Cerebellar cortex (tissue), 1 donor: ENCODE results near the gene ZNF423.
A peak's percentile ranks its signal among the peaks of the same experiment; 100 is the strongest.
"Not testable (repeated sequence)": the region's sequence is repeated elsewhere in the genome, so short reads cannot be mapped to it uniquely, and the experiment has no call there.

Experiments used
- DNase-seq: peaks from one replicate; pipeline ENCODE4 v3.0.0-alpha.2; 2015; ENCODE audit warnings: low spot score

Gene ZNF423

GRCh38 chr16:49510141-49510540 lies 345.8 kb downstream of the ZNF423 start:
- no peak for DNase-seq

DNA sequence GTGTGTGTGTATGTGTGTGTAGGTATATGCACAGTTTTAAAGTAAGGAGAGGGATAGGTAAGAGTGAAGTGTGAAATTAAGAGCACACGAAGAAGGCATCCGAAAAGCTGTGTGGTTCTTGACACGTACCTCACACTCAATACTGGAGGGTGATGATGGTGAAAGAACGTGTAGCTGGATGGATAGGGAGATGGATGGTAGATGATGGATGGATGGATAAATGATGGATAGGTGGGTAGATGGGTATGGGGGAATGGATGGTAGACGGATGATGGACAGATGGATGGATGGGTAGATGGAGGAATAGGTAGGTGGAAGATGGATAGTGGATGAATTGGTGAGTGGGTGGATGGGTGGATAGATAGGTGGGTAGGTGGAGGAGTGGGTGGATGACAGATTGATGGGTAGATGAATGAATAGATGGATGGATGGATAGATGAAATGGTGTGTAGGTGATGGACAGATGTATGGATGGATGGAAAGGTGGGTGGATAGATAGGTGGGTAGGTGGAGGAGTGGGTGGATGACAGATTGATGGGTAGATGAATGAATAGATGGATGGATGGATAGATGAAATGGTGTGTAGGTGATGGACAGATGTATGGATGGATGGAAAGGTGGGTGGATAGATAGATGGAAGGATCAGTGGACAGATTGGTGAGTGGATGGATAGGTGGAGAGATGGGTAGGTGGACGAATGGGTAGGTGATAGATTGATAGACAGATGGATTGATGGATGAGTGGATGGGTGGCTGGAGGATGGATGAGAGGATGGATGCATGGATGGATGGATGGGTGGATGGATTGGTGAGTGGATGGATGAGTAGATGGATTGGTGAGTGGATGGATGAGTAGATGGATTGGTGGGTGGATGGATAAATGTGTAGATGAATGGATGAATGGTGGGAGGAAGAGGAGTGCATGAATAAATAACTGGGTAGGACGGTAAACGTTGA lies 349.6 kb downstream of the ZNF423 start:
- DNase-seq = not testable (repeated sequence)

DNA sequence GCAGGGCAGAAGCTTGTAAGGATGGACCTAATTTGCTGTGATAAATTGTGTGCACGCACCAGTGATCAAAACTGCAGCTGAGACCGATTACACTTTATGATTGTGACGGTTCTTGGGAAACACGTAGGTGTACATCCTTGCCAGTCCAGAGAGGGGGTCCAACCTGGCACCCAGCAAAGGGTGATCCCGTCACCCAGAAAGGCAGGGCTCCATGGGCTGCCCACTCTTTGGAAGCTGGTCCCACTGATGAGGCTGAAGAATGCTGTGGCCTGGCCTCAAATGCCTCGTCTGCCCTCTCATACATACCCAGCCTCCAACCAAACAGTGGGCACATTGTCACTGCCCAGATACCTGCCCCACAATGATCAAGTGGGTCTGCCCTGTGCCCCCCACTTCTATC lies 350.4 kb downstream of the ZNF423 start:
- no peak for DNase-seq

DNA sequence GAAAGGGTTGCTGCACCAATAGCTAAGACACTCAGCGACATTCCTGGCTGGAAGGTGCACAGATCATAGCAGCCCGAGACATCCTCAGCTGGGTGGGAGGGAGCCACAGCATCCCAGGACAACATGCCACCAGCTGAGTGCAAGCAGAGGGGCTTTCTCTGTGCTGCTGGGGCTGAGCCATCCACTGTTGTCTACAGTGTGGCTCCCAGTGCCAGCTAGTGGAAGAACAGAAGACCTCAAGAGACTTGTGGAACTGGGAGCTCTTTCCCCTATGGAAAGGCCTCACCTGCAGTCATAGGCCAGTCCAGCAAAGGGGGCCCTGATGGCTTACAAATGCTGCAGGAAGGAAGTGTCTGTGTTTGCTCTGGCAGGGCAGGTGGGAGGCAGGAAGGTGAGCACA lies 351.3 kb downstream of the ZNF423 start:
- DNase-seq = no peak

GRCh38 chr16:49504023-49504364 lies 351.9 kb downstream of the ZNF423 start:
- DNase-seq = no peak

DNA sequence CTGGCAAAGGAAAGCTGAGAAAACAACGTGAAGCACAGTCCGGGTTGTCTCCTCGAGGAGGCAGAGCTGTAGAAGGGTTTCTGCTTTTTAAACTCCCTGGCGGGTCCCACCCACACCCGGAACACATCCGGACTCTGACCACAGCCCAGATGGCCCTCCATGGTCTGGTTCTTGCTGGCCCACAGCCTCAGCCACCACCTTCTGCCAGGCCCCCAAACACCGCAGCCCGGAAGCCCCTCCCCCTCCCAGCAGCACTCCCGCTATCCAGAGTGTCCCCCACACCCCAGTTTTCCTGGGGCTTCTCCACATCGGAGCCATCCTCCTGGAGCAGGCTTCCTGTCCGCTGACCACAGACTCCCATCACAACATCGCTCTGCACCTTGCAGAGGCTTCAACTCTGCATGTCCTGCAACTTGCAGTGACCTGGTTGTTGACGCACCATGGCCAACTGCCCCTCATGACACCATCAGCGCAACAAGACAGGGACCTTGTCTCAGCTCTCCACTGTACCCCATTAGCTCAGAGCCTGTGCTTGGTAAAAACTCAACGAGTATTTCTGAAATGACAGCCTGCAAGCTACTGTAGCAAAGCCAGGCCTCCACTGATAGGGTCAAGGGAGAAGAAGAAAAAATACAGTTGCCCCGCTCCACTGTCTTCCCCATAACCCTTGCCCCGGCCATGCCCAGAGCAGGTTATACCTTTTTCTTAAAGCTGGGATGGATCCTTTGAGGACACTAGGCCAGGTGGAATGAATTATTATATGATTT lies 352.5 kb downstream of the ZNF423 start:
- no peak for DNase-seq

GRCh38 chr16:49502136-49502881 lies 353.6 kb downstream of the ZNF423 start:
- no peak for DNase-seq

- DNase-seq = no peak
Measured at GRCh38 chr16:49499869-49500610, 355.9 kb downstream of the ZNF423 start.

DNA sequence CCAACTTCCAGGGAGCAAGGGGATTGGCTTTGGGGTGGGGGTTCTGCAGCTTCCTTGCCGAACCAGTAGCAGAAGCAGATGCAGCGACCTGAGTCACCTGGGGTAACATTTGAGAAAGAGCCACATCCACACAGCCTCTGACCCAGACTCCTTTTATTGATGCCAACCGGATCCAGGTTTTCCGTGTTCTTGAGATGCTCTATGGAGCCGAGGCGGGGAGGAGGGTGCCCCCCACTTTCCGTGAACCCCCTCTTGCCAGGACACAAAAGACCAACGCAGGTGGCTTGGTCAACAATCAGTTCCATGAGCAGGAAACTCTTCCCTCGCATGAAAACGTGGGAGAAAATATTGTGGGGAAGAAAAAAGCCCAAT lies 356.5 kb downstream of the ZNF423 start:
- no peak for DNase-seq

DNA sequence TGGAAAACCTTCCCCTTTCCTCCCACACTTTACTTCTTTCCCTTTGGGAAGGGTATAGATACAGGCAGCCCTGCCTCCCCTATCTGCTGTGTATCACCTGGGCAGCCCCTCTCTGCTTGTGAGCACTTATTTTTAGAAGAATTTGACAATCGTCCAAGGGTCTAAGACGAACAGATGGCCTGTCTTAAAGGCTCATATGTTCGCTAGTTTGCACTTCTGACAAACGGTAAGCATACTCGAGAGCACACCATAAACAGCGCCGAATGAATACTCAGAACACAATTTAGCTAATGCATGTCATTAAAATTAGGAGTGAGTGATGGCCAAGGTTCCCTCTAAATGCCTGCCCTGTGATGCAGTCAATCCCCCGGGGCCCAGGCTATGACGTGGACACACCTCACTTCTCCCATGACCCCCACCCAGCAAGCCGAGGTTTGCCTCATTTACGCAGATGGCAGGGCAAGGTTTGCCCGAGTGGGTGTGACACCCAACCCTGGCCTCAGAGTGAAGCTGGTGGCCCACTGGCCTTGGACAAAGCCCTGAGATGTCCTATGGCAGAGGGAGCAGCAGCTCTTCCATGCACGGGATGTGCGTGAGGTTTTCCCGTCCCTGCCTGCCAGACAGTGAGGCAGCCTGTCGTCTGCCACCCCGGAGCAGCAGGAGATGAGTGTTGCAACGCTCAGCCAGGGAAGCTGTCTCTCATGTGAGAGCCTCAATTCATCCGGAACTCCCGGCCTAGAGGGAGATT lies 357.1 kb downstream of the ZNF423 start:
- DNase-seq = peak; percentile 88

DNA sequence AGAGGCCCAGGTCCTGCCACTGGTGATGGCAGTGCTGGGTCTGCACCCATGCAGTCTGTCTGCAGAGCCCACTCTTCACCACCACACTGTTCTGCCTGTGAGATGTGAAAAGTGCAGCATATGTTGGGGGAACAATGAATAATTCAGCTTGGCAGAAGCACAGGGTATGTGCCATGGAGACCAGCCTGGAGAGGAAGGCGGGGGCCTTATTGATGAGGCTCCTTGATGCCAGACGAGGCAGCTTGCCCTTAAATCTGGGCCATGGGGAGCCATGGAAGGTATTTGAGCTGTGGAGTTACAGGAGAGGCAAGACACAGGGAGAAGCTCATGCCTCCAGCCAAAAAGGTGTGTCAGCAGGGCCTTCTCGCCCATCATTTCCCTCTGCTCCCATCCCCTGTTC lies 357.6 kb downstream of the ZNF423 start:
- DNase-seq = no peak

- no peak for DNase-seq
Measured at GRCh38 chr16:49497466-49497865, 358.4 kb downstream of the ZNF423 start.

GRCh38 chr16:49496656-49497055 lies 359.3 kb downstream of the ZNF423 start:
- DNase-seq = no peak

- no peak for DNase-seq
Measured at GRCh38 chr16:49495596-49496355, 360.1 kb downstream of the ZNF423 start.

- no peak for DNase-seq
Measured at GRCh38 chr16:49494891-49495566, 360.9 kb downstream of the ZNF423 start.

DNA sequence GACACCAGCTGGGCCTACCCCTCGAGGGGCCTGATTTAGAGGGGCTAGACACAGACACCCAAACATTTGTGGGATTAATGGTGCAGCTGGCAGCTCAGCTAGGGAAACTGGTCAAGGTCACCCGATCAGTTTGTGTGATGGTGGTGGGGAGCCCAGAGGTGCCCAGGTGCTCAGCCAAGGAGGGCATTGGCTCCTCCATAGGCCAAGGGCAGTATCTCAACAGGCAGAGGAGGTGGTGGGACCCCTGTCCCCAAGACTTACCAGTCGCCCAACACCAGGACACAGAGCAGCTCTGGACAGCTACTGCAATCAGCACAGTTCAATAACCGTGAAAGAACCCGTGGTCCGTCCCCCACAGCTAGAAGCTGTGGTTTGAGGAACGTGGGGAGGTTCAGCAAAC lies 361.4 kb downstream of the ZNF423 start:
- no peak for DNase-seq

GRCh38 chr16:49493836-49494235 lies 362.1 kb downstream of the ZNF423 start:
- no peak for DNase-seq

GRCh38 chr16:49492896-49493626 lies 362.9 kb downstream of the ZNF423 start:
- peak; percentile 62 for DNase-seq
